Glutamatergic neuron (in vitro differentiated cells): Measurements from ENCODE around the gene TNFSF8. TPM values are rescaled to one million over a fixed set of nuclear protein-coding genes. Genes with fewer than 3 reads are reported as not detected.

ENCODE experiments used
- DNase-seq: peaks from one replicate; pipeline ENCODE4 v3.0.0; 2022
- H3K27ac Mint-ChIP-seq: one replicate; pipeline ENCODE4 v1.8.0; 2020; ENCODE audit warnings: mild to moderate bottlenecking, mixed read lengths, inconsistent platforms; ENCODE audit not compliant: unreplicated experiment
- H3K27me3 Mint-ChIP-seq: one replicate; pipeline ENCODE4 v1.8.0; 2020; ENCODE audit warnings: mild to moderate bottlenecking, moderate library complexity, mixed read lengths, inconsistent platforms; ENCODE audit not compliant: unreplicated experiment
- H3K36me3 Mint-ChIP-seq: one replicate; pipeline ENCODE4 v1.8.0; 2020; ENCODE audit warnings: mild to moderate bottlenecking, mixed read lengths, inconsistent platforms; ENCODE audit not compliant: unreplicated experiment
- H3K4me1 Mint-ChIP-seq: one replicate; pipeline ENCODE4 v1.8.0; 2020; ENCODE audit warnings: mild to moderate bottlenecking, low read depth, mixed read lengths, inconsistent platforms; ENCODE audit not compliant: unreplicated experiment
- H3K4me3 Mint-ChIP-seq: one replicate; pipeline ENCODE4 v1.8.0; 2020; ENCODE audit warnings: mild to moderate bottlenecking, mixed read lengths, inconsistent platforms; ENCODE audit not compliant: unreplicated experiment
- H3K9me3 Mint-ChIP-seq: one replicate; pipeline ENCODE4 v1.8.0; 2020; ENCODE audit warnings: mild to moderate bottlenecking, moderate library complexity, mixed read lengths, inconsistent platforms; ENCODE audit not compliant: unreplicated experiment
- total RNA-seq: library from RNA; stranded (reverse); fragmentation: NEBNext Ultra II Directional; extraction: Animal tissue kit (Norgen Biotek cat#: 25700); gene quantifications from one replicate; pipeline ENCODE4 v1.2.1, GENCODE V29; 2021; ENCODE audit not compliant: unreplicated experiment
- TF ChIP-seq, protein P1 (sequence below): fragments of 200-600 bp; sonication (generic); IDR thresholded peaks from one replicate; pipeline ENCODE4 v1.5.0; 2021; ENCODE audit not compliant: partially characterized antibody, unreplicated experiment

TNFSF8 gene
- total RNA-seq, 1 donor from 2014 or later, result not detected

DNA sequence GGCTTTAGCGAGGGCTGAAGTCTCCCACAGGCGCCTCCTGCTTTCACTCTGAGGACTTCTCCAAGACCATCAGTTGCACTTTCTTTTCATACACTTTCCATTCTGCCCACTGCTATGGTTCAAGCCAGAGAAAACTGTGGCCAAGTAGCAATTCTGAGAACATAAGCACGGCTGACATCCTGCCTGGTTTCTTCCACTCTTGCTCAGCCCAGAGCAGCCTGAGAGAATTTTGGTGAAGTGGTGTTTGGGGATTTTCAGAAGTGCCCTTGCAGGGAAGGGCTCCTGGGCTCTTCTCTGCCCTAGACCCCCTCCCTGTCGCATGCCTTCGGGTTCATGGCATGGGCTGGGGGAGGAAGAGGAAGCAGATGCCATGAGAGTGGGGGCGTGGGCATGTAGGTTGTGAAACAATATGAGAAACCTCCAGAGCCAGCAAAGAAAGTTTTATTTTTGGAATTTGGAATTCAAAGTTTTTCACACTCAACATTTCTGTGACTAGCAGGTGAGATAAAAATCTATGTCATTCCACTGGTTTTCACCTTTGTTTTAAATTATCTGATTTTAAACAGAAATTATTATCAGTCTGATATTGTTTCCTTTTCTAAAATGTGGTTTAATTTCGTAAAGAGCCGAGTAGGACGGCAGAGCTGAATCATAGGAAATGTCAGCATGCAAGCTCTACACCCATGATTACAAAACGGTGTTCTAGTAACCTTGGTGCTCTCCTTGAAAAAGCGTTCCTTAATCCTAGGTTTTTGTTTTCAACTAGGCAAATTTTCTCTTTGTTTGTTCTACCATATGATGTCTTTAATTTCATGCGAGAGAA lies 27.8 kb upstream of the TNFSF8 start:
- Mint-ChIP-seq H3K4me1 (no peaks in the 10 kb centered on the region), H3K36me3 (peaks cover 29% of the 10 kb centered on the region), H3K4me3 (no peak overlapping the region), H3K27ac (no peak overlapping the region), H3K9me3 (peaks cover 3% of the 10 kb centered on the region), H3K27me3 (no peaks in the 10 kb centered on the region)
- TF ChIP-seq, protein P1, sequence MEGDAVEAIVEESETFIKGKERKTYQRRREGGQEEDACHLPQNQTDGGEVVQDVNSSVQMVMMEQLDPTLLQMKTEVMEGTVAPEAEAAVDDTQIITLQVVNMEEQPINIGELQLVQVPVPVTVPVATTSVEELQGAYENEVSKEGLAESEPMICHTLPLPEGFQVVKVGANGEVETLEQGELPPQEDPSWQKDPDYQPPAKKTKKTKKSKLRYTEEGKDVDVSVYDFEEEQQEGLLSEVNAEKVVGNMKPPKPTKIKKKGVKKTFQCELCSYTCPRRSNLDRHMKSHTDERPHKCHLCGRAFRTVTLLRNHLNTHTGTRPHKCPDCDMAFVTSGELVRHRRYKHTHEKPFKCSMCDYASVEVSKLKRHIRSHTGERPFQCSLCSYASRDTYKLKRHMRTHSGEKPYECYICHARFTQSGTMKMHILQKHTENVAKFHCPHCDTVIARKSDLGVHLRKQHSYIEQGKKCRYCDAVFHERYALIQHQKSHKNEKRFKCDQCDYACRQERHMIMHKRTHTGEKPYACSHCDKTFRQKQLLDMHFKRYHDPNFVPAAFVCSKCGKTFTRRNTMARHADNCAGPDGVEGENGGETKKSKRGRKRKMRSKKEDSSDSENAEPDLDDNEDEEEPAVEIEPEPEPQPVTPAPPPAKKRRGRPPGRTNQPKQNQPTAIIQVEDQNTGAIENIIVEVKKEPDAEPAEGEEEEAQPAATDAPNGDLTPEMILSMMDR, result no peak
- no peak for DNase-seq

DNA sequence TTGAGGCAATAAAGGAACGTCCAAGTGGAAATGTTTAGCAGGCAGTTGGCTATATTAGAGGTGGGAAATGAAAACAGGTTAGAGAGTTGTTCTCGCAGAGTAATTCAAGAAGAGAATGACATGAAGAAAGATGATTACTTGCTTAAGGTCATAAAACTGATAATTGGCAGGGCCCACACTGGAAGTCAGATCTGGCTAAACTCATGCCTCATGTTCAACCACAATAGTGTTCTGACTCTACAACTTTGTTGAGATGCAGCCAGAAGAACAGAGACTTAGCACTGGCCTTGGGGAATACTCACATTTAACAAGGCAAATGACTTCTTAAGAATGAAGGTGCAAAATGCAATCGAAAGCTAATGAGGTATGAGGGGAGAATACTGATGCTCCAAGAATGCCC lies 27.2 kb upstream of the TNFSF8 start:
- Mint-ChIP-seq H3K4me3 (no peak overlapping the region), H3K27ac (no peak overlapping the region), H3K36me3 (peaks cover 29% of the 10 kb centered on the region), H3K9me3 (peaks cover 3% of the 10 kb centered on the region), H3K4me1 (no peaks in the 10 kb centered on the region), H3K27me3 (no peaks in the 10 kb centered on the region)
- TF ChIP-seq, protein P1, result no peak
- DNase-seq, result no peak

DNA sequence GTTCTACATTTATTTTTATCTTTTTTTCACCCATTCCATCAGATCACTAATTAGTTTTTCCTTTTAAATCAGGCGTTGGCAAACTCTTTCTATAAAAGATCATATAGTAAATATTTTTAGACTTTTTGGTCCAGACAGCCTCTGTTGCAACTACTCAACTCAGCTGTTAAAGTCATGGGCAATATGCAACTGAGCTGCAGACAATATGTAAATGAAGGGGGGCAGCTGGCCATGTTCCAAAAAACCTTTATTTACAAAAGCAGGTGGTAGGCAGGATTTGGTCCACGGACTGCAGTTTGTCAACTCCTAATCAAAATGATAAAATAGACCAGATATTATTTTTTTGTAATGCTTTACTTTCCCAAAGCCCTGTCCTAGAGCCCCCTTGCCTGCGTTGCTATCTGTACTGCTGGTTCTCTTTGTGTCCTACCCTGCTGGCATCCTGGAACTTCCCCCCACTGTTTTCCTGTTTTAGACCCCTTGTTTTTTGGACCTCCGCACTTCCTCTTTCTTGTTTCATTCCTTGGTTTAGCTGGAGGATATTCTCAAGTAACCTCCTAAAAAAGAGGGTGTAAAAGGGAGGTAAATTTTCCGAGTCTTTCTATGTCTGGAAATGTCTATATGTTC lies 24.7 kb upstream of the TNFSF8 start:
- Mint-ChIP-seq H3K27ac (no peak overlapping the region), H3K36me3 (peaks cover 10% of the 10 kb centered on the region), H3K27me3 (no peaks in the 10 kb centered on the region), H3K4me3 (no peak overlapping the region), H3K9me3 (no peaks in the 10 kb centered on the region), H3K4me1 (no peaks in the 10 kb centered on the region)
- TF ChIP-seq, protein P1, result no peak
- DNase-seq, result no peak

DNA sequence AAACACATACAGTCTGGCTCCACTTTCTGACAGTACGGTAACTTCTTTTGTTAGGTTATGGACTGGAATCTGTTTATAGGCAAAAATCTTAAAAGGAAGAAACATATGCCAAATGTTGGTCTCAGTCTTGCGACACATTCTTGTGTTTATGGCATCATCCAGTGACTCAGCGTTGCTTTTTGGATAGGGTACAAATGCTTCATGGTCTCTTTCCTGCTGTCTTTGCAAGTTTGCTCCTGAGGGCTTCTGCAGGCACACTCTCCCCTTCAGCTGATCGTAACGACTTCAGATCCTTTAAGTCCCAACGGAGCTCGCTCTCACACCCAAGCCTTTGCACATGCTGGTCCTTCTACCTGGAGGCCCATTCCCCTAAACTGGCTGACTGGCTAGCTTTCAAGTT lies 23.6 kb upstream of the TNFSF8 start:
- no peak overlapping the region for H3K27ac Mint-ChIP-seq
- no peaks in the 10 kb centered on the region for H3K9me3 Mint-ChIP-seq
- no peaks in the 10 kb centered on the region for H3K4me1 Mint-ChIP-seq
- H3K4me3 Mint-ChIP-seq, result no peak overlapping the region
- no peak for DNase-seq
- H3K27me3 Mint-ChIP-seq, result no peaks in the 10 kb centered on the region
- peaks cover 5% of the 10 kb centered on the region for H3K36me3 Mint-ChIP-seq
- TF ChIP-seq, protein P1, result no peak

DNA sequence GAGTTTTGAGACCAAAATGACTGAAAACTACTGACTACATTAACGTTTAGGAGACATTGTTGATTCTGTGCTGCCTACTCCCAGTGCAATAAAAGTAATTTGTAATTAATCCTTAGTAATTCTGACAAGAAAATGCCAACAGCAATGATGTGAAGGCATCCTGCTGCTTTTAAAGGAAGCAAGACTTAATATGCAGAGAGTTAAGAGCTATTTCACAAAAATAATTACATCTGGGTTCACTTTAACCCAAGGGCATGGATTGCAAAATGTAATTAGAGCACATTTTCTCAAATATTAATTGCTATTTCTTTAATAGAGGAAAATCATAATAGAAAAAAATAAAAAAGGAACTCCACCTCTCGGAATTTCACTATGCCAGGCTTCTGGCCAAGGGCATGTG lies 22.7 kb upstream of the TNFSF8 start:
- Mint-ChIP-seq H3K4me1 (no peaks in the 10 kb centered on the region), H3K36me3 (peaks cover 5% of the 10 kb centered on the region), H3K9me3 (no peaks in the 10 kb centered on the region), H3K27me3 (no peaks in the 10 kb centered on the region), H3K27ac (no peak overlapping the region), H3K4me3 (no peak overlapping the region)
- TF ChIP-seq, protein P1, result no peak
- DNase-seq, result no peak
